ENCODE measurements around the gene DGKI.
"Not testable (repeated sequence)": the region's sequence is repeated elsewhere in the genome, so short reads cannot be mapped to it uniquely, and the experiment has no call there.

The DGKI gene

GRCh38 chr7:137716061-137716460, 130.7 kb downstream of the DGKI start:
- no peak for DNase-seq (ENCODE audit: low read depth)
- H3K4me3 ChIP-seq (ENCODE audit: low read depth, low read length): no peak overlapping the region
- TF ChIP-seq, protein P1, sequence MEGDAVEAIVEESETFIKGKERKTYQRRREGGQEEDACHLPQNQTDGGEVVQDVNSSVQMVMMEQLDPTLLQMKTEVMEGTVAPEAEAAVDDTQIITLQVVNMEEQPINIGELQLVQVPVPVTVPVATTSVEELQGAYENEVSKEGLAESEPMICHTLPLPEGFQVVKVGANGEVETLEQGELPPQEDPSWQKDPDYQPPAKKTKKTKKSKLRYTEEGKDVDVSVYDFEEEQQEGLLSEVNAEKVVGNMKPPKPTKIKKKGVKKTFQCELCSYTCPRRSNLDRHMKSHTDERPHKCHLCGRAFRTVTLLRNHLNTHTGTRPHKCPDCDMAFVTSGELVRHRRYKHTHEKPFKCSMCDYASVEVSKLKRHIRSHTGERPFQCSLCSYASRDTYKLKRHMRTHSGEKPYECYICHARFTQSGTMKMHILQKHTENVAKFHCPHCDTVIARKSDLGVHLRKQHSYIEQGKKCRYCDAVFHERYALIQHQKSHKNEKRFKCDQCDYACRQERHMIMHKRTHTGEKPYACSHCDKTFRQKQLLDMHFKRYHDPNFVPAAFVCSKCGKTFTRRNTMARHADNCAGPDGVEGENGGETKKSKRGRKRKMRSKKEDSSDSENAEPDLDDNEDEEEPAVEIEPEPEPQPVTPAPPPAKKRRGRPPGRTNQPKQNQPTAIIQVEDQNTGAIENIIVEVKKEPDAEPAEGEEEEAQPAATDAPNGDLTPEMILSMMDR (IDR thresholded peaks at IDR 0.05; ENCODE audit: control insufficient read depth, extremely low read depth, insufficient read depth): no peak

DNA sequence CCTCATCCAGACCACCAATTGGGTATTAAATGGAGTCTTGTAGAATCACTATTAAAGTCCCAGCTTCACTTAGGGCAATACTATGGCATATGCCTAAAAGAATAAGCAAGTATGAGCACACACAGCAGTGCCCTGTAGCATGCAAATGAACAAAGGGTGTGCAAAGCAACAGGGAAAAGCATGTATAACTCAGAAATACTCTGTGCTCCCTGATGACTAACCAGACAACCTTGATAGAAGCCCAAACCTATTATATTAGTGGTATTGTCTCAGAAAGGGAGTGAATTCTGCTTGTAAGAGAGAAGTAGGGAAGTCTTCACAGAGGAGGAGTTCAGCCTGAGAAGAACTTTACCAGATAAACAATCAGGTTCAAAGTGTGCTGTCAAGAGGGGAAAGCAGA, 131.2 kb downstream of the DGKI start:
- H3K4me3 ChIP-seq (ENCODE audit: low read depth, low read length): no peak overlapping the region
- no peak for DNase-seq (ENCODE audit: low read depth)
- TF ChIP-seq, protein P1 (IDR thresholded peaks at IDR 0.05; ENCODE audit: control insufficient read depth, extremely low read depth, insufficient read depth): no peak

DNA sequence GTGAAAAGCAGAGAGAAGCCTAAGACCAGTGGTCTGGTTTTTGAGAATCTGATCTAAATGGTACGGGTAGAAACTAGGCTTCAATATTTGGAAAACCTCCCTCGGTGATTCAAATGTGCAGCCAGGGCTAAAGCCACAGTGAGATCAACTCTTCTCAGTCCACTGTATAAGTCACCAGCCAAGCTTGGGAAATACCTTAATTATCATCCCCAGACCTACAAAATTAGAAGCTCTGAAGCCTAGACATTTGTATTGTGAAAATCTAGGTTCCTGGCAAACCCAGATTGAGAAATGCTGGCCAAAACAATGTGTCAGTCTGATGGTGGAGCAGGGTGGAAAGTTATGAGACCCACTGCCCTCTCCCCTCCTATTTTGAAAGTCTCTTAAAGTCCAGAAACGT, 131.7 kb downstream of the DGKI start:
- no peak for DNase-seq (ENCODE audit: low read depth)
- TF ChIP-seq, protein P1 (IDR thresholded peaks at IDR 0.05; ENCODE audit: control insufficient read depth, extremely low read depth, insufficient read depth): no peak
- H3K4me3 ChIP-seq (ENCODE audit: low read depth, low read length): no peak overlapping the region

DNA sequence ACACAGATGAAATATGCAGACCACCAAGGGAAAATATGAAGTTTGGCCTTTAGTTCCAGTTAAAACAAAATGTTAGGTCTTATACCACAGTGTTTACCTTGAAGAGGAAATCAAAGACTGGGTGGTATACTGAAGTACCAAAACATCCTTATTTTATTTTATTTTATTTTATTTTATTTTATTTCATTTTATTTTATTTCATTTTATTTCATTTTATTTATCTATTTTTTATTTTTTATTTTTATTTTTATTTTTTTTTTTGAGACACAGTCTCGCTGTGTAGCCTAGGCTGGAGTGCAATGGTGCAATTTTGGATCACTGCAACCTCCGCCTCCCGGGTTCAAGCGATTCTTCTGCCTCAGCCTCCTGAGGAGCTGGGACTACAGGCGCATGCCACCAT, 140.4 kb downstream of the DGKI start:
- H3K4me3 ChIP-seq (ENCODE audit: low read depth, low read length); DNase-seq (ENCODE audit: low read depth): not testable (repeated sequence)

DNA sequence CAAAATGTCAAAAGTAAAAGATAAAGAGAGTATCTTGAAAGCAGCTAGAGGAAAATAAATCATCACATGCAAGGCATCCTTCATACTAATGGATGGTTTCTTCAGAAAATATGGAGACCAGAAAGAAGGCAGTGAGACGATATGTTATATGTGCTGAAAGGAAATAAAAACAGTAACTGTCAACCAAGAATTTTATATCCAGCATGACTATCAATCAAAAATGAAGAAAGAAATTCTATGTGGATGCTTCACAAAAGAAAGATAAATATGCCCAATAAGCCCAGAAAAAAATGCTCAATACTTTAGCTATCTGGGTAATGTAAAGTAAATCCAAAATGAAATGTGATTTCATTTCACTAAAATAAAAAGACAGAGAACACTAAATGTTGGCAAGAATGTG, 142.1 kb downstream of the DGKI start:
- TF ChIP-seq, protein P1 (IDR thresholded peaks at IDR 0.05; ENCODE audit: control insufficient read depth, extremely low read depth, insufficient read depth): no peak
- DNase-seq (ENCODE audit: low read depth): no peak
- no peak overlapping the region for H3K4me3 ChIP-seq (ENCODE audit: low read depth, low read length)

GRCh38 chr7:137703291-137704010, 143.3 kb downstream of the DGKI start:
- no peak for DNase-seq (ENCODE audit: low read depth)
- no peak overlapping the region for H3K4me3 ChIP-seq (ENCODE audit: low read depth, low read length)
- TF ChIP-seq, protein P1 (IDR thresholded peaks at IDR 0.05; ENCODE audit: control insufficient read depth, extremely low read depth, insufficient read depth): no peak

DNA sequence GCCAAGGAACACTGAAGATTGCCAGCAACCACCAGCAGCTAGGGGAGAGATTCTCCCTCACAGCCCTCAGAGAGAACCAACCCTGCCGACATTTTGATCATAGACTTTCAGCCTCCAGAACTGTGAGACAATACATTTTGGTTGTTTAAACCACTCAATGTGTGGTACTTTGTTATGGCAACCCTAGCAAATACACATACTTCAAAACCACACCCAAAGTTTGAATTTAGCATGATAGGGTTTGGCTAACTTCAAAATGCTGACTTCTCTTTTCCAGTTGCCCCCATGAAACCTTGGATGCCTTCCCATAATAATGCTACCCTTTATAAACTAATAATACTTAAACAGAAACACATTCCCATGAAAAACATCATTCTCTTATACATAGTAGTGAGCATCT, 149.8 kb downstream of the DGKI start:
- no peak overlapping the region for H3K4me3 ChIP-seq (ENCODE audit: low read depth, low read length)
- no peak for DNase-seq (ENCODE audit: low read depth)
- TF ChIP-seq, protein P1 (IDR thresholded peaks at IDR 0.05; ENCODE audit: control insufficient read depth, extremely low read depth, insufficient read depth): no peak
